ENCODE results near the gene AGAP3. TPM values are rescaled to one million over a fixed set of nuclear protein-coding genes. Genes with fewer than 3 reads are reported as not detected.

The AGAP3 gene
- total RNA-seq, 1 donor from 2014 or later, result 7.4 TPM

DNA sequence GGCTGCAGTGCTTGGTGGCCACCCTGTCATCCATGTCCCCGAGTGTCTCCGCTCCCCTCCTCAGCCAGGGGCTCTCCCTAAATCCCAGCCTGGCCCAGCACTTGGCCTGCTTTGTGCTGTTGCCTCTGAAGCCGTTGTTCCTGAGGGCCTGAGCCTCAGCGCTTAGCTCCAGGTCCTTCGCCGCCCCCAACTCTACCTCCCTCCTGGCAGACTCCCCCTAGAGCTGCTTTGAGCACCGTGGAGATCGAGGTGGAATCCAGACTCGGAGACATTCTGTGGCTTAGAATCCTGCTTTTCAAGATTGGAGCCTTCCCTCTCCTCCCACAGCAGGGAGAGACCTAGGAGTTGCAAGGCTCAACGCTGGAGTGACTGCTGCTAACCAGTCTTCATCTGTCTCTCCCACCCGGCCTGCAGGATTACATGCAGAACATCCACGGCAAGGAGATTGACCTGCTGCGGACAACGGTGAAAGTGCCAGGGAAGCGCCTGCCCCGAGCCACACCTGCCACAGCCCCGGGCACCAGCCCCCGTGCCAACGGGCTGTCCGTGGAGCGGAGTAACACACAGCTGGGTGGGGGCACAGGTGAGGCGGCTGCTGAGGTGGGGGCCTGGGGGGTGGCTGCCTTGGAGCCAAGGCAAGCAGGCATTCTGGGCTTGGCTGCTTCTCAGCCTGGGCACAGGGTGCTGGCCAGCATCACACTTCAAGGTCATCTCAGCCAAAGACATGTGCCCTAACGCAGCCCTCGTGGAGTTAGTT lies 47.9 kb downstream of the AGAP3 start:
- ChIA-PET CTCF (no interaction called here), POLR2A (no interaction called here)
- Mint-ChIP-seq H3K4me1 (no peaks in the 10 kb centered on the region), H3K9me3 (no peaks in the 10 kb centered on the region), H3K27ac (no peak overlapping the region), H3K4me3 (no peak overlapping the region), H3K36me3 (ENCODE audit: low read depth) (no peaks in the 10 kb centered on the region), H3K27me3 (no peaks in the 10 kb centered on the region)
- intact Hi-C loops (cut with micrococcal nuclease), result no loop called here
- TF ChIP-seq, protein P1, sequence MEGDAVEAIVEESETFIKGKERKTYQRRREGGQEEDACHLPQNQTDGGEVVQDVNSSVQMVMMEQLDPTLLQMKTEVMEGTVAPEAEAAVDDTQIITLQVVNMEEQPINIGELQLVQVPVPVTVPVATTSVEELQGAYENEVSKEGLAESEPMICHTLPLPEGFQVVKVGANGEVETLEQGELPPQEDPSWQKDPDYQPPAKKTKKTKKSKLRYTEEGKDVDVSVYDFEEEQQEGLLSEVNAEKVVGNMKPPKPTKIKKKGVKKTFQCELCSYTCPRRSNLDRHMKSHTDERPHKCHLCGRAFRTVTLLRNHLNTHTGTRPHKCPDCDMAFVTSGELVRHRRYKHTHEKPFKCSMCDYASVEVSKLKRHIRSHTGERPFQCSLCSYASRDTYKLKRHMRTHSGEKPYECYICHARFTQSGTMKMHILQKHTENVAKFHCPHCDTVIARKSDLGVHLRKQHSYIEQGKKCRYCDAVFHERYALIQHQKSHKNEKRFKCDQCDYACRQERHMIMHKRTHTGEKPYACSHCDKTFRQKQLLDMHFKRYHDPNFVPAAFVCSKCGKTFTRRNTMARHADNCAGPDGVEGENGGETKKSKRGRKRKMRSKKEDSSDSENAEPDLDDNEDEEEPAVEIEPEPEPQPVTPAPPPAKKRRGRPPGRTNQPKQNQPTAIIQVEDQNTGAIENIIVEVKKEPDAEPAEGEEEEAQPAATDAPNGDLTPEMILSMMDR (IDR thresholded peaks at IDR 0.05), result no peak
- DNase-seq (no peak), ATAC-seq (ENCODE audit: low read depth) (no peak)

- ATAC-seq (ENCODE audit: low read depth) (no peak), DNase-seq (no peak)
- H3K36me3 Mint-ChIP-seq (ENCODE audit: low read depth), result no peaks in the 10 kb centered on the region
- TF ChIP-seq, protein P1 (IDR thresholded peaks at IDR 0.05), result no peak
- H3K4me3 Mint-ChIP-seq, result no peak overlapping the region
- H3K4me1 Mint-ChIP-seq, result no peaks in the 10 kb centered on the region
- POLR2A ChIA-PET, result no interaction called here
- no peaks in the 10 kb centered on the region for H3K9me3 Mint-ChIP-seq
- CTCF ChIA-PET, result interaction anchor here (1.3 kb wide), 1 partner anchor 24 kb away, joined by 4 read pairs; no protein-coding TSS in a partner anchor
- H3K27ac Mint-ChIP-seq, result no peak overlapping the region
- no peaks in the 10 kb centered on the region for H3K27me3 Mint-ChIP-seq
- intact Hi-C loops (cut with micrococcal nuclease), result no loop called here
These were observed 48.7 kb downstream of the AGAP3 start for GRCh38 chr7:151134743-151135524.

GRCh38 chr7:151135525-151135845 lies 49.2 kb downstream of the AGAP3 start:
- H3K4me1 Mint-ChIP-seq, result no peaks in the 10 kb centered on the region
- ATAC-seq (ENCODE audit: low read depth), result no peak
- TF ChIP-seq, protein P1 (IDR thresholded peaks at IDR 0.05), result no peak
- intact Hi-C loops (cut with micrococcal nuclease), result no loop called here
- no peaks in the 10 kb centered on the region for H3K36me3 Mint-ChIP-seq (ENCODE audit: low read depth)
- no peaks in the 10 kb centered on the region for H3K9me3 Mint-ChIP-seq
- H3K4me3 Mint-ChIP-seq, result no peak overlapping the region
- DNase-seq, result no peak
- CTCF ChIA-PET, result interaction anchor here (1.3 kb wide), 1 partner anchor 25 kb away, joined by 4 read pairs; no protein-coding TSS in a partner anchor
- H3K27ac Mint-ChIP-seq, result no peak overlapping the region
- POLR2A ChIA-PET, result no interaction called here
- H3K27me3 Mint-ChIP-seq, result no peaks in the 10 kb centered on the region

- Mint-ChIP-seq H3K4me1 (no peaks in the 10 kb centered on the region), H3K27me3 (no peaks in the 10 kb centered on the region), H3K27ac (no peak overlapping the region), H3K4me3 (no peak overlapping the region), H3K36me3 (ENCODE audit: low read depth) (no peaks in the 10 kb centered on the region), H3K9me3 (no peaks in the 10 kb centered on the region)
- no peak for ATAC-seq (ENCODE audit: low read depth)
- DNase-seq, result peak; percentile 1
- intact Hi-C loops (cut with micrococcal nuclease), result no loop called here
- ChIA-PET POLR2A (no interaction called here), CTCF (interaction anchor here (1.3 kb wide), 1 partner anchor 26 kb away, joined by 4 read pairs; no protein-coding TSS in a partner anchor)
- TF ChIP-seq, protein P1 (IDR thresholded peaks at IDR 0.05), result no peak
These were observed 49.9 kb downstream of the AGAP3 start for GRCh38 chr7:151135866-151136843.

Measured in activated B cell treated with CpG ODN at 0.5 μM for 24 hours (primary cell).